ENCODE results near the gene COL4A4. TPM values are rescaled to one million over a fixed set of nuclear protein-coding genes. Genes with fewer than 3 reads are reported as not detected.

COL4A4 gene
- total RNA-seq, 4 donors from 2014 or later = 5.0 to 5.5 (median 5.2) TPM

DNA sequence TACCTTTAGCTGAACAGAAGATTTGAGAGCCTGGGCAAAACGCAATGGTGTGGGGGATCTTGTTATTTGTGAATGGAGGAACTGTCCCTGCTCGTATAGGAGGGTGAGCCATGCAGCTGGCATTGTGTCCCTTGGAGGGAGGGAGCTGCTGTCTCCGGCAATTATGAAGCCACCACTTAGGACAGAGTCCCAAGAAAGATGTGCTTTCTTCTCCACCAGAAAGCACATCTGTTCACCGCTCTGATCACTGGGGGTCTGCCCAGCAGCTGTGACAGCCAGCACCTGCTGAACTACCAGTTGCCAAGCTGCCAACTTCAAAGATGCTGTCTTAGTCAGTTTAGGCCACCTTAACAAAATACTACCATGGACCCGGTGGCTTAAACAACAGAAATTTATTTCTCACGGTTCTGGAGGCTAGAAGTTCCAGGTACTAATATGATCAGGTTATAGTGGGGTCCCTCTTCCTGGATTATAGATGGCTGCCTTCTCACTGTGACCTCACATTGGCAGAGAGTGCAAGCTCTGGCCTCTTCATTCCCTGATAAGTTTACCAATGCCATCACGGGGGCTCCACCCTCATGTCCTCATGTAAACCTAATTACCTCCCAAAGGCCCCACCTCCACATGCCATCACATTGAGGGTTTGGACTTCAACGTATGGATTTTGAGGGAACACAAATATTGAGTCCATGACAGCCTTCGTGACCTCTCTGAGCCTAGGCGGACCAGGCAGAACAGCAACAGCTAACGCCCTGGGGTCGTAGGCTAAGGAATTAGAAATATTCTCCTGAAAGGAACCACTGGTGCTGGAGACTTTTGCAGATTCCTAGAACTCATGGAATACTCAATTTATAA, 179.9 kb downstream of the COL4A4 start:
- Histone ChIP-seq H3K36me3 (peaks cover 0 to 5% of the 10 kb centered on the region in 2 donors), H3K27me3 (no peaks in the 10 kb centered on the region), H3K4me3 (no peak overlapping the region), H3K27ac (peak overlapping the region in 2 of 4 donors; percentile 9 to 48), H3K4me1 (peaks cover 0 to 15% (median 0%) of the 10 kb centered on the region in 3 donors), H3K9me3 (no peaks in the 10 kb centered on the region)
- TF ChIP-seq EP300 (IDR thresholded peaks at IDR 0.05) (no peak), POLR2A (IDR thresholded peaks at IDR 0.05) (no peak), POLR2AphosphoS5 (IDR thresholded peaks at IDR 0.05) (no peak)
- TF ChIP-seq, protein P1, sequence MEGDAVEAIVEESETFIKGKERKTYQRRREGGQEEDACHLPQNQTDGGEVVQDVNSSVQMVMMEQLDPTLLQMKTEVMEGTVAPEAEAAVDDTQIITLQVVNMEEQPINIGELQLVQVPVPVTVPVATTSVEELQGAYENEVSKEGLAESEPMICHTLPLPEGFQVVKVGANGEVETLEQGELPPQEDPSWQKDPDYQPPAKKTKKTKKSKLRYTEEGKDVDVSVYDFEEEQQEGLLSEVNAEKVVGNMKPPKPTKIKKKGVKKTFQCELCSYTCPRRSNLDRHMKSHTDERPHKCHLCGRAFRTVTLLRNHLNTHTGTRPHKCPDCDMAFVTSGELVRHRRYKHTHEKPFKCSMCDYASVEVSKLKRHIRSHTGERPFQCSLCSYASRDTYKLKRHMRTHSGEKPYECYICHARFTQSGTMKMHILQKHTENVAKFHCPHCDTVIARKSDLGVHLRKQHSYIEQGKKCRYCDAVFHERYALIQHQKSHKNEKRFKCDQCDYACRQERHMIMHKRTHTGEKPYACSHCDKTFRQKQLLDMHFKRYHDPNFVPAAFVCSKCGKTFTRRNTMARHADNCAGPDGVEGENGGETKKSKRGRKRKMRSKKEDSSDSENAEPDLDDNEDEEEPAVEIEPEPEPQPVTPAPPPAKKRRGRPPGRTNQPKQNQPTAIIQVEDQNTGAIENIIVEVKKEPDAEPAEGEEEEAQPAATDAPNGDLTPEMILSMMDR (IDR thresholded peaks at IDR 0.05) = no peak
- 80% methylated on average over 10 of the region's 12 CpGs; no CpG with 5 or more reads in 1 of the 2 donors for WGBS, 2 donors (ENCODE audit: low coverage in 1 of 2)
- no peak for ATAC-seq

DNA sequence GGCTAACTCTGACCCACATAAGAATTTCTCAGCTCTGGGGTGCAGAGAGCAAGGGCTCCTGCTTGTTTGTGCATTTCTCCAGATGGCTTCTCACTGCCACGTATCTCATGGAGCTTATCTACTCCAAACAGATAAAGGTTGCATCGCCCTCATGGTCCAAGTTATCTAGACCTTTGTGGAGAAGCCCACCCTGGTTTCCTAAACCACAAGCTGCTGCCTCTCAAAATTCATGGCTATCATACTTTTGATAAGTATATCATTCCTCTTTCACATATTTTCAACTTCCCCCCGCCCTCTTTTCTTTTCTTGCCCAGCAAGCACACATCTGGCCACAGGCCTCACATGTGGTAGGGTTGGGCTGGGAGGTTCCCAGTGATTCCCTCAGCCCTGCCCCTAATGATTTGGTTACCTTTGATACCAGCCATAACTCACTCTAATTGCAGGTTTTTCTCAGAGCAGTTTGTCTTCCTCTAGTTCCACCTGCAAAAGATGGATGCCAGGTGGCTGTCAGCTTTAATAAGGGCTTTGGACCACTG, 182.1 kb downstream of the COL4A4 start:
- H3K36me3 ChIP-seq = peaks cover 0 to 5% of the 10 kb centered on the region in 2 donors
- WGBS, 2 donors (ENCODE audit: low coverage in 1 of 2) = 44 to 74% methylated on average over 1 to 3 of the region's 3 CpGs
- H3K9me3 ChIP-seq = no peaks in the 10 kb centered on the region
- peaks cover 0 to 25% (median 0%) of the 10 kb centered on the region in 3 donors for H3K4me1 ChIP-seq
- H3K27ac ChIP-seq = no peak overlapping the region
- H3K27me3 ChIP-seq = no peaks in the 10 kb centered on the region
- no peak for TF ChIP-seq POLR2A (IDR thresholded peaks at IDR 0.05)
- no peak for TF ChIP-seq EP300 (IDR thresholded peaks at IDR 0.05)
- TF ChIP-seq POLR2AphosphoS5 (IDR thresholded peaks at IDR 0.05) = no peak
- TF ChIP-seq, protein P1 (IDR thresholded peaks at IDR 0.05) = no peak
- no peak for ATAC-seq
- no peak overlapping the region for H3K4me3 ChIP-seq

DNA sequence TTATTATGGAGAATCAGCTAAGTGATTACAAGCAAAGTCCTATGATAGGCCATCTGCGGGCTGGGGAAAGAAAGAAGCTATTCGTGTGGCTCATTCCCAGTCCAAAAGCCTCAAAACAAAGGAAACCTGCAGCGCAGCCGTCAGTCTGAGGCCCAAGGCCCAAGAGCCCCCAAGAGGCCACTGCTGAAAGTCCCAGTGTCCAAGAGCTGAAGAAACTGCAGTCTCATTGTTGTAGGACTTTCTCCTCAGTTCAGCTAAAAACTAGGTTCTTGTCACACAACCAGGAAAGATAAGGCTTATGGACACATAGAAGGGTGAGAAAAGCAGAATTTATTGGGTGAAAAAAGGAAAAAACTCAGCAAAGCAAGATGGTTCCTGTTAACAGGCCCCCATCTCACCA, 185.0 kb downstream of the COL4A4 start:
- ATAC-seq = no peak
- Histone ChIP-seq H3K4me3 (no peak overlapping the region), H3K9me3 (no peaks in the 10 kb centered on the region), H3K27me3 (no peaks in the 10 kb centered on the region), H3K4me1 (peaks cover 0 to 10% (median 0%) of the 10 kb centered on the region in 3 donors), H3K36me3 (peaks cover 0 to 5% of the 10 kb centered on the region in 2 donors), H3K27ac (no peak overlapping the region)
- WGBS, 2 donors (ENCODE audit: low coverage in 1 of 2) = 79% methylated on average over 4 of the region's 4 CpGs; no CpG with 5 or more reads in 1 of the 2 donors
- TF ChIP-seq POLR2AphosphoS5 (IDR thresholded peaks at IDR 0.05) (no peak), EP300 (IDR thresholded peaks at IDR 0.05) (no peak), POLR2A (IDR thresholded peaks at IDR 0.05) (no peak)
- TF ChIP-seq, protein P1 (IDR thresholded peaks at IDR 0.05) = no peak

DNA sequence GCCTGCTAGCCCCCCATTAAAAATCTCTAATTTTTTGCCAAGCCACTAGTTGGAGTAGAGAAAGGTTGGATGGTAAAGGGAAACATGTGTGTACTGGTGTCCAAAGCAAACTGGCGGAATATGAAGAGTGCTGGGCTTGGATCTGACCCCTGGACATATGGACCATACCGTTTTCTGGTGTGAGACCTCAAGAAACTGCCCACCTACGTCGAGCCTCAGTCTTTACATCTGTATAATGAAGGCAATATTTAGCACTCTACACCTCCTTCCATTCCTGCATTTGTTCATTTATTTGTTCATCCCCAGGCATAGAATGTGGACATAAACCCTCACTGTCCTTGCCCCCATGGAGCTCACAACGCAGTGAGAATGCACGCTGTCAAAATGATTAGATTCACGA, 185.7 kb downstream of the COL4A4 start:
- Histone ChIP-seq H3K9me3 (no peaks in the 10 kb centered on the region), H3K4me3 (no peak overlapping the region), H3K4me1 (peaks cover 0 to 10% (median 0%) of the 10 kb centered on the region in 3 donors), H3K27me3 (no peaks in the 10 kb centered on the region), H3K27ac (no peak overlapping the region), H3K36me3 (peaks cover 0 to 5% of the 10 kb centered on the region in 2 donors)
- TF ChIP-seq POLR2AphosphoS5 (IDR thresholded peaks at IDR 0.05) (no peak), EP300 (IDR thresholded peaks at IDR 0.05) (no peak), POLR2A (IDR thresholded peaks at IDR 0.05) (no peak)
- TF ChIP-seq, protein P1 (IDR thresholded peaks at IDR 0.05) = no peak
- ATAC-seq = no peak
- 96 to 100% methylated on average over 4 to 5 of the region's 7 CpGs for WGBS, 2 donors (ENCODE audit: low coverage in 1 of 2)
